HepG2 (cell line): ENCODE results near the gene ANP32A. TPM values are rescaled to one million over a fixed set of nuclear protein-coding genes. Genes with fewer than 3 reads are reported as not detected.
A peak's percentile ranks its signal among the peaks of the same experiment; 100 is the strongest.

ENCODE experiments used
- ASH2L ChIP-seq: fragments of 300-600, 200-600 bp; sonication (generic); IDR thresholded peaks from 2 replicates; pipeline ENCODE4 v1.7.0; 2017; ENCODE audit warnings: low read depth, mild to moderate bottlenecking, moderate library complexity, mixed read lengths, low read length; ENCODE audit not compliant: insufficient read length
- EEA1 ChIP-seq: sonication (generic); formaldehyde crosslinking; IDR thresholded peaks from 2 replicates; pipeline ENCODE4 v1.5.1; 2020; ENCODE audit warnings: mild to moderate bottlenecking, missing genetic modification reagents, borderline replicate concordance
- FOXK2 ChIP-seq: fragments of 450-650 bp; IDR thresholded peaks from 2 replicates; pipeline ENCODE4 v1.6.1; 2016
- JUN ChIP-seq: sonication (generic); formaldehyde crosslinking; IDR thresholded peaks from 2 replicates; pipeline ENCODE4 v1.4.0; 2020; ENCODE audit warnings: mild to moderate bottlenecking, missing genetic modification reagents
- NCOR1 ChIP-seq: fragments of 200-600 bp; sonication (generic); IDR thresholded peaks from 2 replicates; pipeline ENCODE4 v1.7.0; 2017; ENCODE audit warnings: antibody characterized with exemption, low read length, borderline replicate concordance
- PPARG ChIP-seq: conservative IDR thresholded peaks from 2 replicates; pipeline ENCODE4 v1.6.1; 2016; ENCODE audit warnings: missing biosample characterization, missing genetic modification reagents
- RFX3 ChIP-seq: IDR thresholded peaks from 2 replicates; pipeline ENCODE4 v1.6.1; 2016; ENCODE audit warnings: missing biosample characterization, missing genetic modification reagents
- ZFX ChIP-seq: sonication (generic); formaldehyde crosslinking; IDR thresholded peaks from 2 replicates; pipeline ENCODE4 v1.4.0; 2020; ENCODE audit warnings: mild to moderate bottlenecking, low read depth, missing genetic modification reagents, moderate library complexity
- ZNF234 ChIP-seq: sonication (generic); formaldehyde crosslinking; conservative IDR thresholded peaks from 2 replicates; pipeline ENCODE4 v1.5.1; 2020; ENCODE audit warnings: mild to moderate bottlenecking, missing genetic modification reagents
- ZNF264 ChIP-seq: sonication (generic); formaldehyde crosslinking; IDR thresholded peaks from 2 replicates; pipeline ENCODE4 v1.4.0; 2020; ENCODE audit warnings: missing genetic modification reagents
- ZNF3 ChIP-seq: IDR thresholded peaks from 2 replicates; pipeline ENCODE4 v1.7.0; 2017; ENCODE audit warnings: inconsistent platforms
- ZNF709 ChIP-seq: sonication (generic); formaldehyde crosslinking; IDR thresholded peaks from 2 replicates; pipeline ENCODE4 v1.5.0; 2020; ENCODE audit warnings: mild to moderate bottlenecking, missing genetic modification reagents
- ZSCAN12 ChIP-seq: sonication (generic); formaldehyde crosslinking; IDR thresholded peaks from 2 replicates; pipeline ENCODE4 v1.9.0; 2021; ENCODE audit warnings: mild to moderate bottlenecking, missing genetic modification reagents
- polyA plus RNA-seq, 8 experiments: library from polyadenylated mRNA; depleted of rRNA in 3 of 8; stranded (reverse) in 7 of 8; unstranded in 1 of 8; fragments of >200 nt; fragmentation: Illumina TruSeq in 4 of 8; extraction: Trizol in 4 of 8; gene quantifications; 2 replicates each; pipeline versions ENCODE4 v1.2.1 to v1.2.3, GENCODE V29; 2011 to 2016; ENCODE audit warnings: low read depth in 4 of 8, missing spikeins in 1 of 8, mixed read lengths in 1 of 8; ENCODE audit not compliant: insufficient read depth in 1 of 8
- total RNA-seq, 5 experiments: library from RNA; depleted of rRNA; stranded (reverse); fragments of >200 nt; fragmentation: Illumina TruSeq; extraction: Trizol; gene quantifications; 2 replicates each; pipeline ENCODE4 v1.2.3, GENCODE V29; 2016; ENCODE audit warnings: low read depth in 1 of 5
- TF ChIP-seq, protein P1 (sequence below): sonication (generic); formaldehyde crosslinking; IDR thresholded peaks from 2 replicates; pipeline ENCODE4 v1.4.0; 2020; ENCODE audit warnings: missing genetic modification reagents
- TF ChIP-seq, protein P2 (sequence below): sonication (generic); formaldehyde crosslinking; IDR thresholded peaks from 2 replicates; pipeline ENCODE4 v1.5.0; 2020; ENCODE audit warnings: missing genetic modification reagents
- TF ChIP-seq, protein P3 (sequence below): sonication (generic); formaldehyde crosslinking; IDR thresholded peaks from 2 replicates; pipeline ENCODE4 v1.8.0; 2022; ENCODE audit warnings: mild to moderate bottlenecking, missing genetic modification reagents, moderate library complexity
- TF ChIP-seq, protein P4 (sequence below): sonication (generic); formaldehyde crosslinking; IDR thresholded peaks from 2 replicates; pipeline ENCODE4 v1.4.0; 2020; ENCODE audit warnings: low read depth, mild to moderate bottlenecking, missing genetic modification reagents
- TF ChIP-seq, protein P5 (sequence below): IDR thresholded peaks from 2 replicates; pipeline ENCODE4 v1.6.1; 2016
- TF ChIP-seq, protein P6 (sequence below): sonication (generic); formaldehyde crosslinking; IDR thresholded peaks from 2 replicates; pipeline ENCODE4 v1.5.1; 2020; ENCODE audit warnings: mild to moderate bottlenecking, missing genetic modification reagents, borderline replicate concordance
- TF ChIP-seq, protein P7 (sequence below): sonication (generic); formaldehyde crosslinking; IDR thresholded peaks from 2 replicates; pipeline ENCODE4 v1.4.0; 2020; ENCODE audit warnings: missing genetic modification reagents, low read depth, mild to moderate bottlenecking, borderline replicate concordance

The ANP32A gene
- total and polyA plus RNA-seq, 2 of the 13 experiments (the other 11 are each of a cell fraction or from before 2014, with no cell fraction given) = 60.6 to 206 TPM

DNA sequence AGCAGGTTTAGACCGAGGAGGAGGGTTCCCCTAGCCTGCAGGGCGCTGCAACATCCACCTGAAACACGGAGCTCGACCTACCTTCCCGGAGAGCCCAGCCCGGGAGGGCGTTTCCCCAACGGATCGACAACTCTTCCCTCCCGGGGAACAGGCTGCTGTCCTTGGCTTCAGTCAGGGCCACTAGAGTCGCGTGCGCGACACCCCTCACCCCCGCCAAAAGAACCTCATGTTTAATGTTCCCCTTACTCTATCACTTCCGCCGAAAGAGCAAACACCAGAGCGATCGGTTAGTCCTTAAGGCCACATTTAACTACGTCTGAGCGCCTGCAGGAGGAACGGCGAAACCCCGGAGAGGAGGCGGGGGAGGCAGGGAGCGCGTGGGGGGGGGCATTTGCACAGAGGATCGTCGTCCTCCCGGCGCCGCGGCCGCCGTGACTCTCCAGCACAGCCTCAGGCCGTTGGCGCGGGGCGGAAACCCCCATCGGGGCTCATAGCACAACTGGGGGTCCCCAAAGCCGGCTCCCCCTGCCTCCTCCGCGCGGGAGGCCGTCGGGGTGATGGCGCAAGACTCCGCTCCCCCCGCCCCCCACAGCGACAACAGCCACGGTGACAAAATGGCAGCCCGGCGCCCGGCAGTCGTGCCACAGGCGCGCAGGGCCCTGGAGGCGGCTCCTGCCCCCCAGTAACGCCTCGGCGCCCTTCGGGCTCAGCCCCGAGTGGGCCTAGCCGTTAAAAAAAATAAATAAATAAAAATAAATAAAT lies 3.2 kb downstream of the ANP32A start (continued):
- TF ChIP-seq, protein P1, sequence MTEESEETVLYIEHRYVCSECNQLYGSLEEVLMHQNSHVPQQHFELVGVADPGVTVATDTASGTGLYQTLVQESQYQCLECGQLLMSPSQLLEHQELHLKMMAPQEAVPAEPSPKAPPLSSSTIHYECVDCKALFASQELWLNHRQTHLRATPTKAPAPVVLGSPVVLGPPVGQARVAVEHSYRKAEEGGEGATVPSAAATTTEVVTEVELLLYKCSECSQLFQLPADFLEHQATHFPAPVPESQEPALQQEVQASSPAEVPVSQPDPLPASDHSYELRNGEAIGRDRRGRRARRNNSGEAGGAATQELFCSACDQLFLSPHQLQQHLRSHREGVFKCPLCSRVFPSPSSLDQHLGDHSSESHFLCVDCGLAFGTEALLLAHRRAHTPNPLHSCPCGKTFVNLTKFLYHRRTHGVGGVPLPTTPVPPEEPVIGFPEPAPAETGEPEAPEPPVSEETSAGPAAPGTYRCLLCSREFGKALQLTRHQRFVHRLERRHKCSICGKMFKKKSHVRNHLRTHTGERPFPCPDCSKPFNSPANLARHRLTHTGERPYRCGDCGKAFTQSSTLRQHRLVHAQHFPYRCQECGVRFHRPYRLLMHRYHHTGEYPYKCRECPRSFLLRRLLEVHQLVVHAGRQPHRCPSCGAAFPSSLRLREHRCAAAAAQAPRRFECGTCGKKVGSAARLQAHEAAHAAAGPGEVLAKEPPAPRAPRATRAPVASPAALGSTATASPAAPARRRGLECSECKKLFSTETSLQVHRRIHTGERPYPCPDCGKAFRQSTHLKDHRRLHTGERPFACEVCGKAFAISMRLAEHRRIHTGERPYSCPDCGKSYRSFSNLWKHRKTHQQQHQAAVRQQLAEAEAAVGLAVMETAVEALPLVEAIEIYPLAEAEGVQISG (CRISPR knock-in tag) = 0 out of 2 replicates have a peak, but pooled peaks have one; percentile 35
- TF ChIP-seq, protein P2, sequence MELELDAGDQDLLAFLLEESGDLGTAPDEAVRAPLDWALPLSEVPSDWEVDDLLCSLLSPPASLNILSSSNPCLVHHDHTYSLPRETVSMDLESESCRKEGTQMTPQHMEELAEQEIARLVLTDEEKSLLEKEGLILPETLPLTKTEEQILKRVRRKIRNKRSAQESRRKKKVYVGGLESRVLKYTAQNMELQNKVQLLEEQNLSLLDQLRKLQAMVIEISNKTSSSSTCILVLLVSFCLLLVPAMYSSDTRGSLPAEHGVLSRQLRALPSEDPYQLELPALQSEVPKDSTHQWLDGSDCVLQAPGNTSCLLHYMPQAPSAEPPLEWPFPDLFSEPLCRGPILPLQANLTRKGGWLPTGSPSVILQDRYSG (CRISPR knock-in tag) = 0 out of 2 replicates have a peak, but pooled peaks have one; percentile 23
- TF ChIP-seq ZFX (CRISPR knock-in tag) = no peak
- TF ChIP-seq, protein P3, sequence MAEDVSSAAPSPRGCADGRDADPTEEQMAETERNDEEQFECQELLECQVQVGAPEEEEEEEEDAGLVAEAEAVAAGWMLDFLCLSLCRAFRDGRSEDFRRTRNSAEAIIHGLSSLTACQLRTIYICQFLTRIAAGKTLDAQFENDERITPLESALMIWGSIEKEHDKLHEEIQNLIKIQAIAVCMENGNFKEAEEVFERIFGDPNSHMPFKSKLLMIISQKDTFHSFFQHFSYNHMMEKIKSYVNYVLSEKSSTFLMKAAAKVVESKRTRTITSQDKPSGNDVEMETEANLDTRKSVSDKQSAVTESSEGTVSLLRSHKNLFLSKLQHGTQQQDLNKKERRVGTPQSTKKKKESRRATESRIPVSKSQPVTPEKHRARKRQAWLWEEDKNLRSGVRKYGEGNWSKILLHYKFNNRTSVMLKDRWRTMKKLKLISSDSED (CRISPR knock-in tag) = no peak
- TF ChIP-seq RFX3 (CRISPR knock-in tag) = no peak
- TF ChIP-seq JUN (CRISPR knock-in tag) = no peak
- TF ChIP-seq, protein P4, sequence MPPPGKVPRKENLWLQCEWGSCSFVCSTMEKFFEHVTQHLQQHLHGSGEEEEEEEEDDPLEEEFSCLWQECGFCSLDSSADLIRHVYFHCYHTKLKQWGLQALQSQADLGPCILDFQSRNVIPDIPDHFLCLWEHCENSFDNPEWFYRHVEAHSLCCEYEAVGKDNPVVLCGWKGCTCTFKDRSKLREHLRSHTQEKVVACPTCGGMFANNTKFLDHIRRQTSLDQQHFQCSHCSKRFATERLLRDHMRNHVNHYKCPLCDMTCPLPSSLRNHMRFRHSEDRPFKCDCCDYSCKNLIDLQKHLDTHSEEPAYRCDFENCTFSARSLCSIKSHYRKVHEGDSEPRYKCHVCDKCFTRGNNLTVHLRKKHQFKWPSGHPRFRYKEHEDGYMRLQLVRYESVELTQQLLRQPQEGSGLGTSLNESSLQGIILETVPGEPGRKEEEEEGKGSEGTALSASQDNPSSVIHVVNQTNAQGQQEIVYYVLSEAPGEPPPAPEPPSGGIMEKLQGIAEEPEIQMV (CRISPR knock-in tag) = no peak
- no peak for TF ChIP-seq FOXK2
- no peak for TF ChIP-seq ASH2L
- TF ChIP-seq, protein P5, sequence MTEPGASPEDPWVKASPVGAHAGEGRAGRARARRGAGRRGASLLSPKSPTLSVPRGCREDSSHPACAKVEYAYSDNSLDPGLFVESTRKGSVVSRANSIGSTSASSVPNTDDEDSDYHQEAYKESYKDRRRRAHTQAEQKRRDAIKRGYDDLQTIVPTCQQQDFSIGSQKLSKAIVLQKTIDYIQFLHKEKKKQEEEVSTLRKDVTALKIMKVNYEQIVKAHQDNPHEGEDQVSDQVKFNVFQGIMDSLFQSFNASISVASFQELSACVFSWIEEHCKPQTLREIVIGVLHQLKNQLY (CRISPR knock-in tag) = no peak
- no peak for TF ChIP-seq ZNF234
- no peak for TF ChIP-seq ZNF3 (CRISPR knock-in tag)
- TF ChIP-seq ZSCAN12 (CRISPR knock-in tag) = no peak
- TF ChIP-seq PPARG (CRISPR knock-in tag) = no peak
- no peak for TF ChIP-seq EEA1
- TF ChIP-seq, protein P6, sequence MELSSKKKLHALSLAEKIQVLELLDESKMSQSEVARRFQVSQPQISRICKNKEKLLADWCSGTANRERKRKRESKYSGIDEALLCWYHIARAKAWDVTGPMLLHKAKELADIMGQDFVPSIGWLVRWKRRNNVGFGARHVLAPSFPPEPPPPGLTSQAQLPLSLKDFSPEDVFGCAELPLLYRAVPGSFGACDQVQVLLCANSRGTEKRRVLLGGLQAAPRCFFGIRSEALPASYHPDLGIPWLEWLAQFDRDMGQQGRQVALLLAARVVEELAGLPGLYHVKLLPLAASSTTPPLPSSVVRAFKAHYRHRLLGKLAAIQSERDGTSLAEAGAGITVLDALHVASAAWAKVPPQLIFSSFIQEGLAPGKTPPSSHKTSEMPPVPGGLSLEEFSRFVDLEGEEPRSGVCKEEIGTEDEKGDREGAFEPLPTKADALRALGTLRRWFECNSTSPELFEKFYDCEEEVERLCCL = no peak; the same call in 1 of the 2 replicates
- no peak for TF ChIP-seq ZNF709
- TF ChIP-seq, protein P7, sequence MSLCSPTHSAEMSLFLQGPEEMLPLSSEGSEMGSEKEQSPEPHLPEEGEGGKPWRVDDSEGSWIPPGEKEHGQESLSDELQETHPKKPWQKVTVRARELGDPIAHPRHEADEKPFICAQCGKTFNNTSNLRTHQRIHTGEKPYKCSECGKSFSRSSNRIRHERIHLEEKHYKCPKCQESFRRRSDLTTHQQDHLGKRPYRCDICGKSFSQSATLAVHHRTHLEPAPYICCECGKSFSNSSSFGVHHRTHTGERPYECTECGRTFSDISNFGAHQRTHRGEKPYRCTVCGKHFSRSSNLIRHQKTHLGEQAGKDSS (CRISPR knock-in tag) = no peak
- TF ChIP-seq NCOR1 = no peak; the same call in 1 of the 2 replicates
- TF ChIP-seq ZNF264 = 0 out of 2 replicates have a peak, but pooled peaks have one; percentile 10
